Cardiac fibroblast (primary cell): ENCODE measurements around the gene C2CD2L.

ENCODE experiments used
- DNase-seq, 2 donors: peaks; one replicate each; pipeline versions ENCODE4 v3.0.0 to v3.0.0-alpha.2; 2010; ENCODE audit warnings: low read depth in 2 of 2
- H3K4me3 ChIP-seq, 2 donors: replicated peaks in 1 of 2; 1 replicate in 1 of 2; 2 replicates in 1 of 2; pipeline ENCODE4 v1.5.1; 2011; ENCODE audit warnings: low read depth in 2 of 2, low read length in 2 of 2, mild to moderate bottlenecking in 2 of 2, moderate library complexity in 1 of 2
- TF ChIP-seq, protein P1 (sequence below): IDR thresholded peaks from one replicate; pipeline ENCODE4 v1.5.1; 2011; ENCODE audit warnings: low read depth, mild to moderate bottlenecking, low read length, inconsistent platforms

The C2CD2L gene

DNA sequence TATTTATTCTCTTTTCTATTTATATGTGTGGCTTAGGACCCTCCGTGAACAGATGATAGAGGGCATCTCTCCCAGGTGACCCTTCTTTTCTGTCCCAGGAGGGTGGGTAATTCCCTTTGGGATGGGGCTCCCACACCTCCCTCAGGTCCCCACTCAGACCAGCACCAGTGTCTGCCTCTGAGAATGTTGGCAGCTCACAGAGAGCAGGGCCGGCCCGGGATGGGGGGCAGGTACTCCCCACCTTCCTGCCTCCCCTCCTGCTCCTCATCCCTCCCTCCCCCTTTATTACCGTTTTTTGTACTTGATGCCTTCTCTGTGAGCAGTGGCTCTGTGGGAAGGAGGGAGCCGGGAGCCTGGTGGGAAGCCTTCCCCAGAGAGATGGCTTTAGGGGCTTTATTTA is 9.5 kb downstream of the C2CD2L start:
- TF ChIP-seq, protein P1, sequence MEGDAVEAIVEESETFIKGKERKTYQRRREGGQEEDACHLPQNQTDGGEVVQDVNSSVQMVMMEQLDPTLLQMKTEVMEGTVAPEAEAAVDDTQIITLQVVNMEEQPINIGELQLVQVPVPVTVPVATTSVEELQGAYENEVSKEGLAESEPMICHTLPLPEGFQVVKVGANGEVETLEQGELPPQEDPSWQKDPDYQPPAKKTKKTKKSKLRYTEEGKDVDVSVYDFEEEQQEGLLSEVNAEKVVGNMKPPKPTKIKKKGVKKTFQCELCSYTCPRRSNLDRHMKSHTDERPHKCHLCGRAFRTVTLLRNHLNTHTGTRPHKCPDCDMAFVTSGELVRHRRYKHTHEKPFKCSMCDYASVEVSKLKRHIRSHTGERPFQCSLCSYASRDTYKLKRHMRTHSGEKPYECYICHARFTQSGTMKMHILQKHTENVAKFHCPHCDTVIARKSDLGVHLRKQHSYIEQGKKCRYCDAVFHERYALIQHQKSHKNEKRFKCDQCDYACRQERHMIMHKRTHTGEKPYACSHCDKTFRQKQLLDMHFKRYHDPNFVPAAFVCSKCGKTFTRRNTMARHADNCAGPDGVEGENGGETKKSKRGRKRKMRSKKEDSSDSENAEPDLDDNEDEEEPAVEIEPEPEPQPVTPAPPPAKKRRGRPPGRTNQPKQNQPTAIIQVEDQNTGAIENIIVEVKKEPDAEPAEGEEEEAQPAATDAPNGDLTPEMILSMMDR, result no peak
- no peak overlapping the region for H3K4me3 ChIP-seq
- no peak for DNase-seq

DNA sequence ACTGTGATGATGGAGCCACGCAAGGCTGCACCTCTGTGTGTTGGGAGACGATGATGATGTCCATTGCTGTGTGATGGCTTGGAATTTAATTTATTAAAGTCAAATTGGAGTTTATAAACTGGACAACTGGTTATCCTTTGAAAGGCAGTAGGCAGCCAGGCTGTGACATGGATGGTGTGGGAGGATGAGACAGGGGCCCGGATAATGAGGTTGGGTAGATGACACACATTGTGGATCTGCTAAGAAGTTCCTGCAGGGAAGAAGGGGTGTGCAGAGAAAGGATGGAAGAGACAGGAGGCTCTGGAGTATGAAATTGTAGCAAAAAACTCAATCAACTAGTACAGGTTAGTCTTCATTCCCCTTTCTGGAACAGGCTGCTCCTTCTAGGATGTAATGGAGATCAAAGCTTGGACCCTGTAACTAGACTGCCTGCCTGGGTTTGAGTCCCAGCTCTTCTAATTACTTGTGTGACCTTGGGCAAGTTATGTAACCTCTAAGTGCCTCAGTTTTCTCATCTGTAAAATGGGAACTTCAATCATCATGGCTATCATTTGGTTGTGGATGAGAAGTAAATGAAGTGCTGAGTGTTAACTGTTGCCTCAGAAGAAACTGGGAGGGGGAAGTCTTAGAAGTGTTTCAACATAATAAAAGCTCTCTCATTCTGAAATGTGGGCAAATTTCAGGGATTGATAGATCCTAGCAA is 10.0 kb downstream of the C2CD2L start:
- H3K4me3 ChIP-seq, result no peak overlapping the region
- TF ChIP-seq, protein P1, result no peak
- DNase-seq, result no peak

DNA sequence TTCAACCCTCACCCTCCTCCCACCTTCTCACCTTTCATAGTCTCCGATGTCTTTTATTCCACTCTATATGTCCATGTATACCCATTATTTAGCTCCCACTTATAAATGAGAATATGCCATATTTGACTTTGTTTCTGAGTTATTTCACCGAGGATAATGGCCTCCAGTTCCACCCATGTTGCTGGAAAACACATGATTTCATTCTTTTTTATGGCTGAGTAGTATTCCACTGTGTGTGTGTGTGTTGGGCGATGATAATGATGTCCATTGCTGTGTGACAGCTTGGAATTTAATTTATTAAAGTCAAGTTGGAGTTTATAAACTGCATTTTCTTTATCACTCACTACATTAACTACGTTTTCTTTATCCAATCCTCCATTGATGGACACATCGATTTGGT is 11.1 kb downstream of the C2CD2L start:
- no peak for DNase-seq
- no peak overlapping the region for H3K4me3 ChIP-seq
- TF ChIP-seq, protein P1, result no peak

DNA sequence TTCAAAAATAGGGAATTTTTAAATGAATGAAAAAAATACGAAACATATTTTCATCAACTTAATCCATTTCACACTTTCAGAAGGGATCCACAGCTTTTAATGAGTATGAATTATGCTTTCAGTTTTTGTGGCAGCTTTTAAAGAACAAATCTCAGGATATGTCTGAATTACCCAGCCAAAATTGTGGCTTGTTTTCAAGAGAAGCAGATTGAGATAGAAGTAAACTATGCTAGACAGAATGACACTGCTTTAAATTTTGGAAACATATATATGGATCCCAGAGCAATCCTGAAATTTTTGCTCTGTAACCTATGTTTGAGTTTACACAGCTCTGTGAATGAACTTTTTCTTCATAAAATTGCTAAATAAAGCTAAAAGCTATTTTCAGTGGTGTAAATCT is 11.8 kb downstream of the C2CD2L start:
- TF ChIP-seq, protein P1, result no peak
- H3K4me3 ChIP-seq, result no peak overlapping the region
- no peak for DNase-seq

DNA sequence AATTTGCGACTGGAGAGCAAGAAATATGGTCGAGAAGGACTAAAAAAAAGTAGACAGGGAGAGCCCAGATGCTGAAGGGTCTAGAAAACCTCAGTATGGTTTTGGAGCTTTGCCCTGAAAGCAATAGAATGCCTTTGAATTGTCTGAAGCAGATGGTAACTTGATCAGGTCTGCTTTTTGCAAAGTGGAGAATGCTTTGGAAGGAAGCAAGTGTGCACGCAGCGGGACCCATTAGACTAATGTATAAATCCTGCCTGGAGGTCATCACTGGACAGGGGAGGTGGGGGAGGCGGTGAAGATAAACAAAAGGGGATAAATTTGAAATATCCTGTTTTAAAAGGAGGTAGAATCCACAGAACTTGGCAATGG is 13.5 kb downstream of the C2CD2L start:
- peak overlapping the region; percentile 51 to 64 for H3K4me3 ChIP-seq
- DNase-seq, result peak in 1 of 2 donors; percentile 44
- TF ChIP-seq, protein P1, result no peak

DNA sequence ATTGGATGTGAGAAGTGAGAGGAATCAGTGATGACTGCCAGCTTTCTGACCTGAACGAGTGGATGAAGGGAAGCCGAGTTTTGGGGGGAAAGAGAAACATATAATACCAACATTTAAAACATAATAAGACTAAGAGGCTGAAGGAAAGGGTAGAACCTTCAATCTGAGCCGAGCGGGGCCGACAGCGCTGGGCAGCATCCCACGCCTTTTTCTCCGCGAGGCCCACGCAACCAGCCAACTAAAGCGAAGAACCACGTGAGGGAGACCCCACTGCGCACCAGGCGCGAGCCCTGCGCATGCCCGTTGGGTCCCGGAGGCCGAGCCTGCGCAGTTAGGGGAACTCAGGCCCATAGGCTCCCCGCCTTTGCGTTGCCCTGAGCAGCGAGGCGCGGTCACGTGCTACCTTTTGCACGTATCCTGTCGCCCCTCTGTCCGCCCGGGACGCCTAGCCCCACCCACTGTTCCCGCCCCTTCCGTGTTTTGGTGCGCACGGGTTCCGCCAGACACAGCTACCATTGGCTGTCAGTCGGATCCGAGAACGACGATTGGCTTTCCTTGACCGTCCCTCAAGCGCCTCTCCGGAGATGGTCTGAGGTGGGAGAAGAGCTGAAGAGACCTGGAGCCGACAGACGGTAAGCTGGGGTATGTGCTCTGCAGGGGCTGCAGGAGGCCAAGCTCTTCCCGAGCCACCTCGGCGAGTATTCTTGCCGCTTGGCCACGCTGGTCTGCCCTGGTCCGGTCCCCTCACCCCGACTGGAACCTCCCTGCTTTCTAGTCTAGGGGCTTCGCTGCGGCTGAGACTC is 14.1 kb downstream of the C2CD2L start, which contains the start of gene HINFP:
Gene HINFP, plus strand, starts transcription at position 573 of the 803 bp plus-strand sequence. CDS start 5,365 bp downstream, outside the sequence.
- peak within 1 kb of the TSS; percentile 99 for H3K4me3 ChIP-seq
- peak; percentile 99 for DNase-seq

More for the DNA sequence above, 14.1 kb downstream of the C2CD2L start, which contains the start of gene HINFP:
- TF ChIP-seq, protein P1, result no peak
